Measurements from ENCODE around the gene OR4D1. TPM values are rescaled to one million over a fixed set of nuclear protein-coding genes. Genes with fewer than 3 reads are reported as not detected.

Gene OR4D1
- total and polyA plus RNA-seq, 9 of the 15 experiments (the other 6 are each of a cell fraction or from before 2014, with no cell fraction given) = not detected

DNA sequence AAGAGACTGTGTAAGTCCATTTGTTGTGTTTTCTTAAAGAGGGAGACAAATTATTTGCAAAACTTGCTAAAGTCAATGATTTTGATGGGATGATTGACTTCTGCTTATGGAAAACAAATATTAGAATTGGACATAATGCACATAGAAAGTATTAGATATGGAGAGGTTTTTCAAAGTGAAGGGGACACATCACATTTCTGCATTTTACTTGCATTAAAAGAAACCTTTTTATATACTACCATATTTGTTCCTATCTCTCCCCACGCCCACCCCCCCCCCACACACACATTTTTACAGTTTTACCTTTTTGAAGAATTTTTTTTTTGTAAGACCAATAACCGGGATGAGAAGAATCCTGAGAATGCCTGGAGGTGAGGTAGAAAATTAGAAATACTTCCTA lies 10.0 kb downstream of the OR4D1 start:
- H3K27ac ChIP-seq (ENCODE audit: extremely low read depth, low read depth, low read length) = no peak overlapping the region
- no peak for DNase-seq (ENCODE audit: extremely low read depth in 1 of 4, low spot score in 3 of 4)
- 0% methylated on average over 2 of the region's 2 CpGs for WGBS (ENCODE audit: insufficient coverage, low coverage, missing lambda C conversion rate)
- H3K4me3 ChIP-seq = no peak overlapping the region
- H3K9me1 ChIP-seq (ENCODE audit: control insufficient read depth, insufficient read depth, low read length) = no peaks in the 10 kb centered on the region
- ATAC-seq = no peak
- in situ Hi-C loops (cut with MboI) = no loop called here
- no peaks in the 10 kb centered on the region for H3K36me3 ChIP-seq (ENCODE audit: control insufficient read depth, insufficient read depth, low read length)
- no peaks in the 10 kb centered on the region for H3K9me3 ChIP-seq (replicated peaks; ENCODE audit: control insufficient read depth, insufficient read depth, low read depth, low read length)
- TF ChIP-seq, protein P1, sequence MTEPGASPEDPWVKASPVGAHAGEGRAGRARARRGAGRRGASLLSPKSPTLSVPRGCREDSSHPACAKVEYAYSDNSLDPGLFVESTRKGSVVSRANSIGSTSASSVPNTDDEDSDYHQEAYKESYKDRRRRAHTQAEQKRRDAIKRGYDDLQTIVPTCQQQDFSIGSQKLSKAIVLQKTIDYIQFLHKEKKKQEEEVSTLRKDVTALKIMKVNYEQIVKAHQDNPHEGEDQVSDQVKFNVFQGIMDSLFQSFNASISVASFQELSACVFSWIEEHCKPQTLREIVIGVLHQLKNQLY (CRISPR knock-in tag; conservative IDR thresholded peaks at IDR 0.05) = no peak
- no peak for TF ChIP-seq NFIX (CRISPR knock-in tag; IDR thresholded peaks at IDR 0.05; ENCODE audit: low read depth)
- TF ChIP-seq, protein P2, sequence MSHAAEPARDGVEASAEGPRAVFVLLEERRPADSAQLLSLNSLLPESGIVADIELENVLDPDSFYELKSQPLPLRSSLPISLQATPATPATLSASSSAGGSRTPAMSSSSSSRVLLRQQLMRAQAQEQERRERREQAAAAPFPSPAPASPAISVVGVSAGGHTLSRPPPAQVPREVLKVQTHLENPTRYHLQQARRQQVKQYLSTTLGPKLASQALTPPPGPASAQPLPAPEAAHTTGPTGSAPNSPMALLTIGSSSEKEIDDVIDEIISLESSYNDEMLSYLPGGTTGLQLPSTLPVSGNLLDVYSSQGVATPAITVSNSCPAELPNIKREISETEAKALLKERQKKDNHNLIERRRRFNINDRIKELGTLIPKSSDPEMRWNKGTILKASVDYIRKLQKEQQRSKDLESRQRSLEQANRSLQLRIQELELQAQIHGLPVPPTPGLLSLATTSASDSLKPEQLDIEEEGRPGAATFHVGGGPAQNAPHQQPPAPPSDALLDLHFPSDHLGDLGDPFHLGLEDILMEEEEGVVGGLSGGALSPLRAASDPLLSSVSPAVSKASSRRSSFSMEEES (CRISPR knock-in tag; IDR thresholded peaks at IDR 0.05) = no peak
- peak; percentile 39 for TF ChIP-seq HNRNPK (IDR thresholded peaks at IDR 0.05; ENCODE audit: low read depth, low read length, poor library complexity, severe bottlenecking)
- no peak for TF ChIP-seq SP1 (CRISPR knock-in tag; IDR thresholded peaks at IDR 0.05)
- no peak for TF ChIP-seq ZNF12 (CRISPR knock-in tag; IDR thresholded peaks at IDR 0.05)
- H3K27me3 ChIP-seq (ENCODE audit: control insufficient read depth in 2 of 2, insufficient read depth in 2 of 2, low read length in 2 of 2) = peaks cover 24 to 36% of the 10 kb centered on the region in 2 experiments
- FAIRE-seq = no peak
- POLR2A ChIA-PET = no interaction called here
- H3K4me1 ChIP-seq (replicated peaks in 1 of 2; ENCODE audit: control insufficient read depth in 2 of 2, insufficient read depth in 2 of 2, low read length in 2 of 2) = peaks cover 0 to 7% of the 10 kb centered on the region in 2 experiments; a peak in 2 of 5 replicates
- H3K4me2 ChIP-seq (ENCODE audit: insufficient read depth, low read length) = no peak overlapping the region
- no TSS peak for BruUV-seq (replicated peaks)
- no peaks in the 10 kb centered on the region for H4K20me1 ChIP-seq (replicated peaks; ENCODE audit: control insufficient read depth, insufficient read depth, low read length)
- H3K9ac ChIP-seq (ENCODE audit: insufficient read depth in 1 of 2, low read depth in 2 of 2, low read length in 2 of 2) = no peak overlapping the region
- H2AFZ ChIP-seq (ENCODE audit: low read depth, low read length) = no peak overlapping the region
- CTCF ChIA-PET (ENCODE audit: low intra/inter-chr PET ratio) = no interaction called here
- no peaks in the 10 kb centered on the region for H3K79me2 ChIP-seq (ENCODE audit: control insufficient read depth, insufficient read depth, low read length)
- intact Hi-C loops (cut with micrococcal nuclease) = no loop called here
